Measurements from ENCODE around the gene NTN3. TPM values are rescaled to one million over a fixed set of nuclear protein-coding genes. Genes with fewer than 3 reads are reported as not detected.

NTN3 gene
- total and polyA plus RNA-seq, 2 of the 4 experiments (the other 2 are of a cell fraction): 0.18 to 0.38 TPM

GRCh38 chr16:2470234-2470601 is 879 bp upstream of the NTN3 start:
- Histone ChIP-seq H3K56ac (ENCODE audit: extremely low read depth, insufficient read depth, low read length) (no peak overlapping the region), H2BK5ac (ENCODE audit: low read depth, low read length, poor library complexity, severe bottlenecking) (no peak overlapping the region), H4K8ac (ENCODE audit: low read depth in 2 of 2, low read length in 2 of 2) (no peak overlapping the region), H4K20me1 (ENCODE audit: insufficient read depth, low read length) (0 out of 2 replicates have a peak, but pooled peaks cover 5% of the 10 kb centered on the region), H2AK9ac (replicated peaks; ENCODE audit: low read depth, low read length, poor library complexity) (peak overlapping the region; percentile 88), H3K9me3 (ENCODE audit: control insufficient read depth, insufficient read depth, low read length) (no peaks in the 10 kb centered on the region), H2AFZ (replicated peaks; ENCODE audit: low read length, poor library complexity) (no peak overlapping the region), H3K4ac (ENCODE audit: low read depth, low read length) (0 out of 2 replicates have a peak overlapping the region, but pooled peaks have one; percentile 3), H2AK5ac (ENCODE audit: low read depth, low read length) (peak overlapping the region; percentile 0; the same call in 1 of the 2 replicates), H3K4me2 (ENCODE audit: low read depth, low read length) (no peak overlapping the region), H4K5ac (ENCODE audit: low read depth, low read length) (no peak overlapping the region), H3K27ac (ENCODE audit: insufficient read depth, low read length) (no peak overlapping the region), H4K91ac (ENCODE audit: insufficient read depth, low read depth, low read length) (no peak overlapping the region), H3K23ac (ENCODE audit: low read depth, low read length) (0 out of 2 replicates have a peak overlapping the region, but pooled peaks have one; percentile 24), H3K9ac (ENCODE audit: low read depth, low read length) (no peak overlapping the region), H2BK120ac (ENCODE audit: low read depth, low read length) (no peak overlapping the region), H3K4me3 (ENCODE audit: insufficient read depth, low read depth, low read length) (no peak overlapping the region), H3K79me1 (ENCODE audit: low read depth in 1 of 2, low read length in 2 of 2) (peaks cover 5 to 24% of the 10 kb centered on the region in 2 experiments; a peak in 1 of 4 replicates), H3K9me1 (ENCODE audit: insufficient read depth, low read length) (peaks cover 8% of the 10 kb centered on the region), H2BK15ac (ENCODE audit: low read depth, low read length) (no peak overlapping the region), H3K18ac (ENCODE audit: low read depth, low read length) (no peak overlapping the region), H2BK20ac (ENCODE audit: low read depth, low read length) (no peak overlapping the region), H3K36me3 (ENCODE audit: control insufficient read depth, insufficient read depth, low read length) (no peaks in the 10 kb centered on the region), H3K27me3 (ENCODE audit: control insufficient read depth, insufficient read depth, low read length) (no peaks in the 10 kb centered on the region; the same call in 1 of the 2 replicates), H3K4me1 (ENCODE audit: control insufficient read depth, insufficient read depth, low read length) (peaks cover 20% of the 10 kb centered on the region), H3K14ac (replicated peaks; ENCODE audit: low read depth, low read length) (no peak overlapping the region)
- no peak for DNase-seq
- CTCF ChIA-PET: no interaction called here
- WGBS, 2 experiments (ENCODE audit: extremely low coverage in 2 of 2, insufficient read length in 1 of 2): 100% methylated on average over 1 of the region's 7 CpGs; no CpG with 5 or more reads in 1 of the 2 experiments
- in situ Hi-C loops (cut with MboI; ENCODE audit: low sequenced_read_pairs): no loop called here
- intact Hi-C loops (cut with micrococcal nuclease): no loop called here
- ATAC-seq (ENCODE audit: low read depth): no peak
- POLR2A ChIA-PET (ENCODE audit: unreplicated experiment): interaction anchor here (1.0 kb wide), 1 partner anchor 40 kb away, joined by 3 read pairs; no protein-coding TSS in a partner anchor
- no TSS peak for BruUV-seq (replicated peaks)
- TF ChIP-seq SMC3 (IDR thresholded peaks at IDR 0.05; ENCODE audit: low read depth, low read length): no peak
- no peak for TF ChIP-seq POLR2A (IDR thresholded peaks at IDR 0.05; ENCODE audit: low read depth, low read length)
- no peak for TF ChIP-seq CEBPB (IDR thresholded peaks at IDR 0.05; ENCODE audit: low read depth, low read length)
- no peak for TF ChIP-seq RFX5 (IDR thresholded peaks at IDR 0.05; ENCODE audit: low read depth, low read length)
- no peak for TF ChIP-seq RCOR1 (IDR thresholded peaks at IDR 0.05; ENCODE audit: insufficient replicate concordance, low read length)
- no peak for TF ChIP-seq MAZ (IDR thresholded peaks at IDR 0.05; ENCODE audit: borderline replicate concordance, low read depth, low read length)
- TF ChIP-seq, protein P1, sequence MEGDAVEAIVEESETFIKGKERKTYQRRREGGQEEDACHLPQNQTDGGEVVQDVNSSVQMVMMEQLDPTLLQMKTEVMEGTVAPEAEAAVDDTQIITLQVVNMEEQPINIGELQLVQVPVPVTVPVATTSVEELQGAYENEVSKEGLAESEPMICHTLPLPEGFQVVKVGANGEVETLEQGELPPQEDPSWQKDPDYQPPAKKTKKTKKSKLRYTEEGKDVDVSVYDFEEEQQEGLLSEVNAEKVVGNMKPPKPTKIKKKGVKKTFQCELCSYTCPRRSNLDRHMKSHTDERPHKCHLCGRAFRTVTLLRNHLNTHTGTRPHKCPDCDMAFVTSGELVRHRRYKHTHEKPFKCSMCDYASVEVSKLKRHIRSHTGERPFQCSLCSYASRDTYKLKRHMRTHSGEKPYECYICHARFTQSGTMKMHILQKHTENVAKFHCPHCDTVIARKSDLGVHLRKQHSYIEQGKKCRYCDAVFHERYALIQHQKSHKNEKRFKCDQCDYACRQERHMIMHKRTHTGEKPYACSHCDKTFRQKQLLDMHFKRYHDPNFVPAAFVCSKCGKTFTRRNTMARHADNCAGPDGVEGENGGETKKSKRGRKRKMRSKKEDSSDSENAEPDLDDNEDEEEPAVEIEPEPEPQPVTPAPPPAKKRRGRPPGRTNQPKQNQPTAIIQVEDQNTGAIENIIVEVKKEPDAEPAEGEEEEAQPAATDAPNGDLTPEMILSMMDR (conservative IDR thresholded peaks at IDR 0.05; ENCODE audit: low read depth, low read length): no peak
- TF ChIP-seq FOS (IDR thresholded peaks at IDR 0.05; ENCODE audit: low read depth, low read length): no peak
- TF ChIP-seq MAFK (IDR thresholded peaks at IDR 0.05; ENCODE audit: low read depth, low read length): no peak
- no peak for TF ChIP-seq NFE2L2 (IDR thresholded peaks at IDR 0.05; ENCODE audit: low read depth, low read length)
- TF ChIP-seq BHLHE40 (IDR thresholded peaks at IDR 0.05; ENCODE audit: low read depth, low read length): no peak
- no peak for TF ChIP-seq ELK1 (IDR thresholded peaks at IDR 0.05; ENCODE audit: borderline replicate concordance, low read depth, low read length)
- no peak for TF ChIP-seq RAD21 (IDR thresholded peaks at IDR 0.05; ENCODE audit: low read length)
- no peak for TF ChIP-seq MXI1 (IDR thresholded peaks at IDR 0.05; ENCODE audit: borderline replicate concordance, low read depth, low read length)
- TF ChIP-seq USF2 (IDR thresholded peaks at IDR 0.05; ENCODE audit: low read depth, low read length): no peak
- no peak for TF ChIP-seq CHD1 (IDR thresholded peaks at IDR 0.05; ENCODE audit: low read depth, low read length)
- dilution Hi-C loops (cut with HindIII; ENCODE audit: low sequenced_read_pairs, unreplicated experiment): no loop called here

Data from IMR-90 (cell line).